ENCODE measurements around the gene HARBI1.

DNA sequence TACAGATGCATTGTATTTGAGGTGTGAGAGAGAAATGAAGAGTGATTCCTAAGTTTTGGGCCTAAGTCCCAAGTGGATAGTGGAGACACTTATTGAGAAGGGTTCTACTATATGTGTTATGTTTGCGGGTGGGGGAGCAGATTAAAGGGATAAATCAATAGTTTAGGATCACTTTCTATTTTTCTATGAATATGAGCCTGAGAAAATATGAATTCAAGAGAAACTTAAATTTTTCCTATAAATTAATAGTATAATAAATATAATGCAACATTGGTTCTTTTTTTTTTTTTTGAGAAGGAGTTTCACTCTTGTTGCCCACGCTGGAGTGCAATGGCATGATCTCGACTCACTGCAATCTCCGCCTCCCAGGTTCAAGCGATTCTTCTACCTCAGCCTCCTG, 54.5 kb downstream of the HARBI1 start:
- TF ChIP-seq, protein P1, sequence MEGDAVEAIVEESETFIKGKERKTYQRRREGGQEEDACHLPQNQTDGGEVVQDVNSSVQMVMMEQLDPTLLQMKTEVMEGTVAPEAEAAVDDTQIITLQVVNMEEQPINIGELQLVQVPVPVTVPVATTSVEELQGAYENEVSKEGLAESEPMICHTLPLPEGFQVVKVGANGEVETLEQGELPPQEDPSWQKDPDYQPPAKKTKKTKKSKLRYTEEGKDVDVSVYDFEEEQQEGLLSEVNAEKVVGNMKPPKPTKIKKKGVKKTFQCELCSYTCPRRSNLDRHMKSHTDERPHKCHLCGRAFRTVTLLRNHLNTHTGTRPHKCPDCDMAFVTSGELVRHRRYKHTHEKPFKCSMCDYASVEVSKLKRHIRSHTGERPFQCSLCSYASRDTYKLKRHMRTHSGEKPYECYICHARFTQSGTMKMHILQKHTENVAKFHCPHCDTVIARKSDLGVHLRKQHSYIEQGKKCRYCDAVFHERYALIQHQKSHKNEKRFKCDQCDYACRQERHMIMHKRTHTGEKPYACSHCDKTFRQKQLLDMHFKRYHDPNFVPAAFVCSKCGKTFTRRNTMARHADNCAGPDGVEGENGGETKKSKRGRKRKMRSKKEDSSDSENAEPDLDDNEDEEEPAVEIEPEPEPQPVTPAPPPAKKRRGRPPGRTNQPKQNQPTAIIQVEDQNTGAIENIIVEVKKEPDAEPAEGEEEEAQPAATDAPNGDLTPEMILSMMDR (IDR thresholded peaks at IDR 0.05 in 8 of 11, conservative IDR thresholded peaks at IDR 0.05 in 3 of 11): no peak
- TF ChIP-seq POLR2AphosphoS5 (IDR thresholded peaks at IDR 0.05): no peak
- no peak for TF ChIP-seq POLR2A (IDR thresholded peaks at IDR 0.05)

Data from spleen (tissue), 7 donors.